Neutrophil (primary cell): ENCODE data around the gene ZBTB38.

Experiments used
- H3K27ac ChIP-seq: fragments of 200-600 bp; sonication (generic); 2 replicates; pipeline ENCODE4 v1.5.1; 2016; ENCODE audit warnings: mild to moderate bottlenecking, moderate library complexity
- H3K27me3 ChIP-seq: fragments of 200-600 bp; sonication (generic); 2 replicates; pipeline ENCODE4 v1.6.0; 2016; ENCODE audit warnings: mild to moderate bottlenecking
- H3K36me3 ChIP-seq: fragments of 200-600 bp; sonication (generic); 2 replicates; pipeline ENCODE4 v1.5.1; 2017
- H3K4me1 ChIP-seq, 2 experiments: fragments of 200-600 bp in 1 of 2; sonication (generic) in 1 of 2; 1 replicate in 1 of 2; 2 replicates in 1 of 2; pipeline versions ENCODE4 v1.5.1 to v1.6.1; 2013 to 2016; ENCODE audit warnings: low read depth in 1 of 2, low read length in 1 of 2, mild to moderate bottlenecking in 1 of 2, moderate library complexity in 1 of 2; ENCODE audit not compliant: control insufficient read depth in 1 of 2, insufficient read depth in 1 of 2
- H3K4me3 ChIP-seq, 2 experiments: fragments of 200-600 bp in 1 of 2; sonication (generic) in 1 of 2; 1 replicate in 1 of 2; 2 replicates in 1 of 2; pipeline ENCODE4 v1.5.1; 2013 to 2016; ENCODE audit warnings: low read depth in 1 of 2, low read length in 1 of 2, mild to moderate bottlenecking in 1 of 2, moderate library complexity in 1 of 2
- H3K9me3 ChIP-seq: fragments of 200-600 bp; sonication (generic); 2 replicates; pipeline ENCODE4 v1.5.1; 2016
- TF ChIP-seq, protein P1 (sequence below): fragments of 200-600 bp; sonication (generic); IDR thresholded peaks from 2 replicates; pipeline ENCODE4 v1.5.1; 2016; ENCODE audit warnings: antibody characterized with exemption

The ZBTB38 gene

DNA sequence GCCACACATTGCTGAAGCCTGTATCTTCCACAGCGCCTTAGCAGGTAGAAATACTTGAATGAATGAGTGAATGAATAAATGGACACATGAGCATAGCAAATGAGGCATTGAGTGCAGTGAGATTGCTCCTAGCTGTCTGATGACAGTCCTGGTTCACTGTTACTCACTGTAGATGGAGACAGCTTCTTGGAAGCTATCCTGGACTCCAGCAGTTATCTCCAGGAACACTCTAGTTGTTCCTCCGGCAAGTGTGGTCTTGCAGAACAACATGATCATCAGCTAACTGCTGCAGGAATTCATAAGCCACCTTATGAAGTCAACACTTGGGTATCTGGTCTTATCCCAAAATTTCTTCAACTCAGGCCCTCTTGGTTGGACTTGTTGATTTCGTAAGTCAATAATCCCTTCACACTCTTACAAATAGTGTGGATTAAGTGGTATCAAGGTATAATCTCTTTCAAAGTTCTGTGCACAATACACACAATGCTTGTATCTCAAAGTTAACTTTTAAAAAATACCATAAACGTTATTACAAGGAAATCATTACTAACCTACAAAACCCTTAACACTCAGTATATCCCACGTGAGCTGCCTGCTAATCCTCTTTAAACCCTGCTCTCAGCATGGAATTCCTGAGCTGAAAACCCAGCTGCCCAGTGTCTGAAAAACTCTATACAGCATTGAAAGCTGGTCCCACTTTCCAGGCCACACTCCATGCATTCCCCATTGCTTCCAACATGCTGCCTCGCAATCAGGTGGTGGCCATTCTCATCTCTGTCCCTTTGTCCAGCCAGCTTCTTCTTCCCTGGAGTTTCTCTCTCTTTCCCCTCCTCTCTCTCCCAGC is 14.4 kb upstream of the ZBTB38 start:
- Histone ChIP-seq H3K27me3 (no peaks in the 10 kb centered on the region), H3K4me3 (no peak overlapping the region), H3K9me3 (no peaks in the 10 kb centered on the region), H3K36me3 (no peaks in the 10 kb centered on the region), H3K27ac (no peak overlapping the region), H3K4me1 (no peaks in the 10 kb centered on the region)
- TF ChIP-seq, protein P1, sequence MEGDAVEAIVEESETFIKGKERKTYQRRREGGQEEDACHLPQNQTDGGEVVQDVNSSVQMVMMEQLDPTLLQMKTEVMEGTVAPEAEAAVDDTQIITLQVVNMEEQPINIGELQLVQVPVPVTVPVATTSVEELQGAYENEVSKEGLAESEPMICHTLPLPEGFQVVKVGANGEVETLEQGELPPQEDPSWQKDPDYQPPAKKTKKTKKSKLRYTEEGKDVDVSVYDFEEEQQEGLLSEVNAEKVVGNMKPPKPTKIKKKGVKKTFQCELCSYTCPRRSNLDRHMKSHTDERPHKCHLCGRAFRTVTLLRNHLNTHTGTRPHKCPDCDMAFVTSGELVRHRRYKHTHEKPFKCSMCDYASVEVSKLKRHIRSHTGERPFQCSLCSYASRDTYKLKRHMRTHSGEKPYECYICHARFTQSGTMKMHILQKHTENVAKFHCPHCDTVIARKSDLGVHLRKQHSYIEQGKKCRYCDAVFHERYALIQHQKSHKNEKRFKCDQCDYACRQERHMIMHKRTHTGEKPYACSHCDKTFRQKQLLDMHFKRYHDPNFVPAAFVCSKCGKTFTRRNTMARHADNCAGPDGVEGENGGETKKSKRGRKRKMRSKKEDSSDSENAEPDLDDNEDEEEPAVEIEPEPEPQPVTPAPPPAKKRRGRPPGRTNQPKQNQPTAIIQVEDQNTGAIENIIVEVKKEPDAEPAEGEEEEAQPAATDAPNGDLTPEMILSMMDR = no peak

DNA sequence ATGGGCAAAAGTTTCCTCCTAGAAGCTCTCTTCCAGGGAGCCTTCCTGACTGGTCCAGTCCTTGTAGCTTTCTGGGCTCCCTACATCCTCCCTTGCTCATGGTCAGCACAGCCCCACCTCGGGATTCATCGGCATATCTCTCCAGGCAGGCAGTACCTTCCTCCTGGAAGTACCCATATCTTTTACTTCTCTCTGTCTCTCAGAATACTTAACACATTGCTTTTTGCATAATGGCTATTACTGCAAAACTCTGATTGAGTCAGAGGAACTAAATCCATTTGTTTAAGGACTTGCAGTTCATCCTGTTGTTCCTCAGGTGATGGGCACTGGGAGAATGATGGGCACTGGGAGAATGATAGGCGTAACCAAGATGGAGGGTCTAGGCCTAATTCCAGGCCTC is 13.8 kb upstream of the ZBTB38 start:
- Histone ChIP-seq H3K27me3 (no peaks in the 10 kb centered on the region), H3K36me3 (no peaks in the 10 kb centered on the region), H3K27ac (no peak overlapping the region), H3K4me1 (no peaks in the 10 kb centered on the region), H3K9me3 (no peaks in the 10 kb centered on the region), H3K4me3 (no peak overlapping the region)
- TF ChIP-seq, protein P1 = no peak

DNA sequence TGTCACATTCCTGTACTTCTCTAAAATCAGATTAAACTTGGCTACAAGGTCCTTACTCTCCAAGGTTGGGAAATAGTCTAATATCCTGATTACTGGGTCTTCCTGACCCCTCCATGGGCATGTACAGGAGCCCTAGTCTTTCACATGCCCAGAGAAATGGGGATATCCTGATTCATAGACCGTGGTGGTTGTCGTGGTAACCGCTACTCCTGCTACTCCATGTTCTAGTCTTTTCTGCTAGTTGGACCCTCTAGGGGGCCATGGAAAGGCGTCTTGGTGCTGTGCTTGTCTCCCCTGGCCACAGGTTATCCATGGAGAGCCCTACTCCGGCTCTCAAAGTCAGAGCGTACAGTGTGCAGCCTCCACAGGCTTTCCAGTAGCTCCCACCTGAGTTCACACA is 13.1 kb upstream of the ZBTB38 start:
- Histone ChIP-seq H3K9me3 (no peaks in the 10 kb centered on the region), H3K4me3 (no peak overlapping the region), H3K27me3 (no peaks in the 10 kb centered on the region), H3K4me1 (no peaks in the 10 kb centered on the region), H3K27ac (no peak overlapping the region), H3K36me3 (no peaks in the 10 kb centered on the region)
- TF ChIP-seq, protein P1 = no peak

DNA sequence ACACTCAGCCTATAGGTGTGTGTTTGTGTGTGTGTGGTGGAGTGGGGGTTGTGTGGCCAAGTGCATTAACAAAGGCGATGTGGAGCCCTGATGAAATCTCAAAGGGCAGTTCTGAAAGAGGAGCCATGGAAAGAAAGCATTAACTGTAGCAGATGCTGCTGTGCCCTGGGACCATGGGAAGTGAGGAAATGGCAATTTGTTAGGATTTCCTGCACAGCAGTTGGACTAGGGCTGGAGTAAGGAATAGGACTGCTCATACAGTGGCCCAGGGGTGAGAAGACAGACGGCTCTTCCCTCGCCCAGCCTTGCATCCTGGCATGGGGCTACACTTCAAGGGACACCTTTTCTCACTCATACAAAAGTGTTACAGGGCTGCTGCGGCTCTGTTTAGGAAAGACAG is 12.3 kb upstream of the ZBTB38 start:
- no peaks in the 10 kb centered on the region for H3K9me3 ChIP-seq
- no peak overlapping the region for H3K27ac ChIP-seq
- no peaks in the 10 kb centered on the region for H3K4me1 ChIP-seq
- H3K4me3 ChIP-seq = no peak overlapping the region
- TF ChIP-seq, protein P1 = no peak
- H3K27me3 ChIP-seq = peaks cover 1% of the 10 kb centered on the region
- H3K36me3 ChIP-seq = no peaks in the 10 kb centered on the region

DNA sequence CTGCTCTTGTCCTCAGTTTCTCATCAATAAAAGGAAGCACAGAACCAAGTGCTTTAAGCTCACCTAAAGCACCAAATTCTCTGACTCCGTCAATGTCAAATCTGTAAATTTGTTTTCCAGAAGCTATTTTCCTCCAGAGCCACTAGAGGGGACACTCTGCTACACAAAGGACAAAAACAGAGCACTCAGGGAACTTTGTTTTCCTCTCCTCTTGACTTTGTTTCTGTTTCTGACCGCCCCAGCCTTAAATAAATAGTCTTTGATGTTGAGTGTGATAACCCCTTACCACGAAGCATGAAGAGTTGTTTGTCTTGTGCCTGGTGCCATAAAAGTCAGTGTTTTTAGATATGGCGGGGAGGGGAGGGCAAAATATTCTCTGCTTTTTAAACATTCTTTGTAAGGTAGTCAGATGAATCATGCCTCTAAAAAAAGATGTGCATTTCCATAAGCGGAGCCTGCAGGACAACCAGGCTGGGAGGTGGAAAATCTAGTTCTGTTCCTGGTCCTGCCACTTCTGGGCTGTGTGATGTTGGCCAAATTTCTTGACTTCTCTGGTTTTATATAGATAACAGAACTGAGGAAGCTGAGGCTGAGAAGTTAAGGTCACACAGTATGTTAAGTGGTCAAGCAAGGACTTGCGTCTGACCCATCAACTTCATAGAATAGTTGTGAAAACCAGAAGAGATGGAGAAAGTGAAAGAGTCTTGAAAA is 7.3 kb upstream of the ZBTB38 start:
- TF ChIP-seq, protein P1 = no peak
- no peak overlapping the region for H3K27ac ChIP-seq
- no peak overlapping the region for H3K4me3 ChIP-seq
- H3K36me3 ChIP-seq = no peaks in the 10 kb centered on the region
- H3K27me3 ChIP-seq = peaks cover 10% of the 10 kb centered on the region
- H3K9me3 ChIP-seq = no peaks in the 10 kb centered on the region
- no peaks in the 10 kb centered on the region for H3K4me1 ChIP-seq
